Activated effector memory CD4-positive, alpha-beta T cell treated with Interleukin-2 at 50 U/mL for 16 hours (primary cell): Measurements from ENCODE around the gene POLR3H.
"Not testable (repeated sequence)": the region's sequence is repeated elsewhere in the genome, so short reads cannot be mapped to it uniquely, and the experiment has no call there.

Source experiments
- DNase-seq: peaks from one replicate; pipeline ENCODE4 v3.0.0-alpha.2; 2020

The POLR3H gene

GRCh38 chr22:41543854-41544670 is at the start of gene POLR3H:
Gene POLR3H, minus strand, starts transcription at chr22:41544470. Its CDS starts 369 bp downstream, at chr22:41544101.
- DNase-seq: peak; percentile 96

- DNase-seq: not testable (repeated sequence)
Observed at GRCh38 chr22:41593336-41593960, 49.2 kb upstream of the POLR3H start.

GRCh38 chr22:41589391-41590241 is 45.3 kb upstream of the POLR3H start, which contains the start of gene PMM1:
Gene PMM1, minus strand, starts transcription at chr22:41589840. Its CDS starts 35 bp downstream, at chr22:41589805.
- peak; percentile 100 for DNase-seq

- no peak for DNase-seq
Observed at GRCh38 chr22:41587347-41587723, 43.1 kb upstream of the POLR3H start.

- no peak for DNase-seq
Observed at GRCh38 chr22:41585898-41586297, 41.6 kb upstream of the POLR3H start.

- no peak for DNase-seq
Observed at GRCh38 chr22:41584881-41585280, 40.6 kb upstream of the POLR3H start.

- DNase-seq: no peak
Observed at GRCh38 chr22:41582694-41583093, 38.4 kb upstream of the POLR3H start.

GRCh38 chr22:41579997-41580355 is 35.7 kb upstream of the POLR3H start:
- DNase-seq: no peak

- no peak for DNase-seq
Observed at GRCh38 chr22:41579297-41579996, 35.2 kb upstream of the POLR3H start.

GRCh38 chr22:41578818-41579217 is 34.5 kb upstream of the POLR3H start:
- no peak for DNase-seq

GRCh38 chr22:41578114-41578513 is 33.8 kb upstream of the POLR3H start:
- no peak for DNase-seq

GRCh38 chr22:41576877-41577276 is 32.6 kb upstream of the POLR3H start:
- no peak for DNase-seq

- DNase-seq: no peak
Observed at GRCh38 chr22:41575533-41575932, 31.3 kb upstream of the POLR3H start.

GRCh38 chr22:41574847-41575381 is 30.6 kb upstream of the POLR3H start:
- no peak for DNase-seq

- DNase-seq: no peak
Observed at GRCh38 chr22:41573677-41574076, 29.4 kb upstream of the POLR3H start.

GRCh38 chr22:41572305-41572704 is 28.0 kb upstream of the POLR3H start:
- DNase-seq: not testable (repeated sequence)

- DNase-seq: no peak
Observed at GRCh38 chr22:41571786-41572185, 27.5 kb upstream of the POLR3H start.

GRCh38 chr22:41570221-41570620 is 26.0 kb upstream of the POLR3H start:
- no peak for DNase-seq

GRCh38 chr22:41568811-41569210 is 24.5 kb upstream of the POLR3H start:
- DNase-seq: no peak

GRCh38 chr22:41567512-41567768 is 23.2 kb upstream of the POLR3H start:
- no peak for DNase-seq

- DNase-seq: no peak
Observed at GRCh38 chr22:41565403-41566054, 21.3 kb upstream of the POLR3H start.

GRCh38 chr22:41564563-41564962 is 20.3 kb upstream of the POLR3H start:
- no peak for DNase-seq
